NCI-H2081 treated with DMSO at 0.1 percent for 48 hours (cell line): ENCODE data around the gene TRANK1.

Experiments used
- DNase-seq: peaks from one replicate; lab custom pipeline; 2025; lab: John Stamatoyannopoulos, UW

The TRANK1 gene

DNA sequence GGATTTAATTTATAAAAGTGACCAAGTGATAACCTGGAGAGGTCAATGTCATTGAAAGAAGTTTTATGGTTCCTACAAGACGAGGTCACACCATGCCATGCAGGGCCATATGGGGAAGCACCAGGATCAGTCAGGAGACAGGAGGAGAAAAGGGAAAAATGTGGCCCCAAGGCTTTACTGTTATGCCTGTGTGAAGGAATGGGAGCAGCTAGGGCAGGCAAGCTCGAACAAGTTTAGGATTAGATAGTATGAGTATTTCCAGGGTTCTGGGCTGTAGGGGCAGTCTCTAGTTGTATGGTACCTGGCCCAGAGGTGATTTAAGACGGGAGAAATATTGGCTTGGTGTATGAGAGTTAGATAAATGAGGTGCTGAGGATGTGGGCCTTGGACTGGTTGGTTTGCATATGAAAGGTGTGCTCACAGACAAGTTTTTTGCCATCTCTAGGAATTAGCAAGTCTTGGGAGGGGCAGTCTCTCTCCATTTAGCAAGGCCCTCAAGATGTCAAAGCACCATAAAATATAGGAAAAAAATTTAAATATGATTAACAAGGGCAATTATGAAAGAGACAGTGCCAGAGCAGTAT lies 144.2 kb downstream of the TRANK1 start:
- DNase-seq, result no peak

DNA sequence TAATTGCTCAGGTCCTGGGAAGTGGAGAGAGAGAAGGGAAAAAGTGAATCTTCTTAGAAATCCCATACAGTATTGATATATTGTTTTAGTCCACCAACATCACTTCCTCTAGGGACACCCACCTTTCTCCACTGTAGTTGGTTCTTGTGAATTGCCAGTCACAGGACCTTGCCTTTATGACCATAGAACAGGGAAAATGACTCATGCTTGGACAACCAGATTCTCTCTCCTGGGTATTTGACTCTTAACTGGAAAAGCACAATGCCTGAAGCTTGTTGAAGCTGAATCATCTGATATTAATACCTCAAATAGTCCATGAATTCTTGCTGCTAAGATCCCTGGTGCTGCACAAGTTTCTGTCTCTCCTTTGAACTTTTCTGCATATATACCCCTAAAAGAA lies 148.0 kb downstream of the TRANK1 start:
- no peak for DNase-seq

DNA sequence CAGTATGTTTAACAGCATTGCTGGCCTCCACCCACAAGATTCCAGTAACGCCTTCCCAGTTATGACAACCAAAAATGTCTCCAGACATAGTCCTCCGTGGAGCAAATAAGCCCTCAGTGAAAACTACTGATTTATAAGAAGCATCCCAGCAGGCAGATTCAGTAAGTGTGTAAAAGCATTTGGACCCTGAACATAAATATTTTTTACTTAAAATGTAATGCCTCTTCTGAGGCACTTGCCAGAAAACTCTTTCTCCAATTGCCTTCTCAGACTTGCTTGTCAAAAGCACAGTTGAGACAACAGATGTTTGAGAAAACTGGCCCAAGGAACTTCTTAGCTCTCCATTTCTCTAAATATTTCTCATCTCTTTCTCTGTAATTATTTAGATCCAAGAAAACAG lies 148.7 kb downstream of the TRANK1 start:
- no peak for DNase-seq

DNA sequence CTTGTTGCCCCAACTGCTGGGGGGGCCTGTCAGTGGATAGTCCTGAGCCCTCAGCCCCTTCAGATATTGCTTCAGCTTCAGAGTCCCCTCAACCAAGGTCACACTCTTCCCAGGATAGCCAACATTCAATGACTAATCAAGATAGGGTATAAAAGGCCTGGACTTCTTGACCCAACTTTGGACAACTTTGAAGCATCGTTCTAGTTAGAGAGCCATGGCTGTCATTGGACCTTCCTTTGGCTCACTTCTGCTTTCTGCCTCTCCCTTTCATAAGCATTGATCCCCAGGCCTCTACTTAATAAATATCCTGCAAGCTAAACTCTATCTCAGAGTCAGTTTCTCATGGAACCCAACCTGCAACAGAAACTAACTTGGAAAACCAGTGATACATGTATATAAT lies 149.2 kb downstream of the TRANK1 start:
- no peak for DNase-seq

DNA sequence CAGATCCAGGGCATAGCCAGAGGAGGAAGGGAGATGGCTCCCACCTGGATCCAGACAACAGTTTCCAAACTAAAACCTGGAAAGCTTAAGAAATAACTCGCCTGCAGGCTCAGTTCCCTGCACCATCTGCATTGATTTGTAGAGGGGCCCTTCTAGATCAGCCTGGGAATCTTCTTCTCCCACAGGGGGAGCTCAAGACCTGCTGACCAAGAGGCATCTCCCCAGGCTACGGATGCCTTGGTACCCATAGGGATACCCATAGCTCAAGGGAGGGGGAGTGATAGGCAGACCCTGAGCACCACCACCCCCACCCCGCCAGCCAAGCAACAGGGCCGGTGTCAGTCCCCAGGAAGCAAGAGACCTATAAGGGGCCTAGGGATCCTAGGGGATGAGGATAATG lies 152.5 kb downstream of the TRANK1 start:
- no peak for DNase-seq

DNA sequence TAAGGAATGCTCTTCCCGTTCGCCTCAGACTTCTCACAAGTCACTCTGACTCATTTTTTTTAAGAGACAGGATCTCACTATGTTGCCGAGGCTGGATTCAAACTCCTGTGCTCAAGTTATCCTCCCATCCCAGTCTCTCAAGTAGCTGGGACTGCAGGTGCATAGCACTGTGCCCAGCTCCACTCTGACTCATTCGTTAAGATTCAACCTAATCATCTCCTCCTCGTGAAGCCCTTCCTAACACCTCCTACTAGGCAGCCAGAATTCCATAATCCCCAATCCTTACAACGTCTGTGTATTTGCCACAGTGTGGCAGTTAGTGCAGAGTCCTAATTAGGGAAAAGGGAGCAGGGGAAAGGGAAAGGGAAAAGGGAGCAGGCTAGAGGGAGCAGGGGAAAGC lies 154.1 kb downstream of the TRANK1 start:
- no peak for DNase-seq

DNA sequence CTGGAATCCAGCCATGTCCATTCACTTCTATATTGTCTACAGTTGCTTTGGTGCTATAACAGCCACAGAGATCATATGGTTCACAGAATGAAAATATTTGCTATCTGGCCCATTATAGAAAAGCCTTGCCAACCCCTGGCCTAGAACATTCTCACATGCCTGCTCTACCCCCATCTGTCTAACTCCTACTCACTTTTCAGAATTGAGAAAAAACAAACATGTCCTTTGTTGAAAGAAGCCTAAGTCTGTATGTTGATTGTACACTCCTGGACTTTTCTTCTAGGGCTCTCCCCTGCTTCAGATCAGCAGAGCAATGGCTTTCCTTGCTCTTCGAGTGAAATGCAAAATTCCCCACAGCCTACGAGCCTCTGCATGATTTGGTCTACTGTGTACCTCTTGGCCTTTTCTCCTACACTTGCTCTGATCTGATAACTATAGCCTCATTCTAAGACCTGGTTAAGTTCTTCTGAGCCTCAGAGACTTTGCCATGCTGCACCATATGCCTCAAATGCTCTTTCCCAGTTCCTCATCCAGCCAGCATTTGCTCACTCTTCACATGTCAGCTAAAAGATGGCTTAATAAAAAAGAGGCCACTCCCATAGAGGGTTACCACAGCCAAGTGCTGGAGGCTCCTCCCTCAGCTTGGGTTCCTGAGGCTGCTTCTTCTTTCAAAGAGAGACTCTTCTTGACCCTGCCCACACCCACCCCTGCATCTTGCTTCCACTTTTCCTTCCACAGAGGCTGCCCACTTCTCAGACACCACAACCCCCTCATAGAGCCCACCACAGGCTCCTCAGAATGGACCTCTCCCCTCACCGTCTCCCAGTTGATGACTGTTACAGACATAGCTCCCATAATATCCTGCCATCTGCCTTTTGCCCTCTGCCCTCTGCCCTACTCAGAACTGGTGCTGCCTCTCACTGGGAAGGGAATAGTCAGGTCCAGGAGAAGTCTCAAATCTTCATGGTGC lies 157.6 kb downstream of the TRANK1 start:
- DNase-seq, result no peak

DNA sequence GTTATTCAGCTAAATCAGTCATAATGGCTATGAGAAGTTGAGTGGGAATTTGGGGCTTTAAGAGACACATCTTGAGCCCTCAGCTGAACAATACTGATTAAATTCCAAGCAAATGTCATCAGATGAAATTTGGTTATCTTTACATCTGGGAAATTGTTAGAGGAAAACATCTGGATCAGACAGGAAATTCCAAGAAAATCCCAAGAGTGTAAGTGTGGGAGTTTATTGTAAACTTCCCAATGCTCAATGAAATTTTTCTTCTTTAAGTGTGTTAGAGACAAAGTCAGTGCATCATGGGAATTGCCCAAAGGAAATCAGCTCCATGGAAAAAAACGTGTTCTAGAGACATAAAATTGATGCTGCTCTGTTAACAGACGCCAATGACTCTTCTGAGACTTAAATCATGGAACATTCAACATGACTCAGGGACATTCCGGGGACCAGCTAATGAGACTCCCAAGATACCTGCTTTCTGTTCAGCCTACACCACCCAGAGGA lies 160.7 kb downstream of the TRANK1 start:
- DNase-seq, result no peak

DNA sequence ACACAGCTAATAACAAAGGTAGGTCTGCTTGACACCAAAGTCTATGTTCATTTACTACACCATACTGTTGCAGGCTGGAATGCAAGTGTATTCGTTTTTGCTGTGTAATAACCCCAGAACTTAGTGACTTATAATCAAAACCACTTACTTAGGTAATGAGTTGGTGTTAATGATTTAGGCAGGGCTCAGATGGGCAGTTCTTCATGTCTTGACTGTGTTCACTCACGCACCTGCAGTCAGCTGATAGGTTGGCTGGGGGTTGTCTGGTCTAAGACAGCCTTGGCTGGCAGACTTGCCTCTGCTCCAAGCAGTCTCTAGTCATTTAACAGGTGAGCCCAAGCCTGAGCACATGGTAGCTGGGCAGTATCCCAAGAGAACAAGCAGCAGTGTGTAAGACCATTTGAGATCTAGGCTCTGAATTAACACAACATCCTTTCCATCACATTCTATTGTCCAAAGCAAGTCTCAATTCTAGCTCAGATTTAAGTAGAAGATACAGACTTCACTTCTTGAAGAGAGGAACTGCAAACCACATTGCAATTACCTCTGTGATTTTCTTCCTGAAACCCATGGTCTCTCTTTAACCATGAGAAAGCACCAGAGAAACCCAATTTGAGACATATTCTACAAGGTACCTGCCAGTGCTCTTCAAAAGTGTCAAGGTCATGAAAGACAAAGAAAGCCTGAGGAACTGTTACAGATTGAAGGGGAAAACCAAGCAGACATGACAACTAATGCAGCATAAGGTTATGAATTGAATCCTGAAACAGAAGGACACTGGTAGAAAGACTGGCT lies 167.2 kb downstream of the TRANK1 start:
- DNase-seq, result no peak
